Activated naive CD4-positive, alpha-beta T cell treated with anti-CD3 and anti-CD28 coated beads, Interleukin-2, amount 50 U/mL, for 72 hours (primary cell): ENCODE measurements around the gene SREK1. TPM values are rescaled to one million over a fixed set of nuclear protein-coding genes. Genes with fewer than 3 reads are reported as not detected.
"Not testable (repeated sequence)": the region's sequence is repeated elsewhere in the genome, so short reads cannot be mapped to it uniquely, and the experiment has no call there.

Source experiments
- ATAC-seq, 2 donors: fragments of 150-1000 bp; cut with Tn5 transposase; 2 replicates each; pipeline ENCODE4 v1.10.0; 2021; ENCODE audit warnings: mild to moderate bottlenecking in 2 of 2, moderate library complexity in 2 of 2
- DNase-seq, 2 donors: peaks; one replicate each; pipeline ENCODE4 v3.0.0; 2021 to 2022; ENCODE audit warnings: low spot score in 2 of 2
- H3K27ac Mint-ChIP-seq, 2 donors: one replicate each; pipeline ENCODE4 v1.8.0; 2022; ENCODE audit warnings: mild to moderate bottlenecking in 2 of 2, mixed read lengths in 2 of 2
- H3K36me3 Mint-ChIP-seq, 2 donors: one replicate each; pipeline ENCODE4 v1.8.0; 2022; ENCODE audit warnings: mixed read lengths in 2 of 2
- H3K9me3 Mint-ChIP-seq, 2 donors: one replicate each; pipeline ENCODE4 v1.8.0; 2022; ENCODE audit warnings: mixed read lengths in 2 of 2
- total RNA-seq, 2 donors: library from RNA; stranded (reverse); gene quantifications; one replicate each; pipeline ENCODE4 v1.2.3, GENCODE V29; 2022

SREK1 gene
- total RNA-seq, 2 donors from 2014 or later: 76.2 to 80.3 TPM

DNA sequence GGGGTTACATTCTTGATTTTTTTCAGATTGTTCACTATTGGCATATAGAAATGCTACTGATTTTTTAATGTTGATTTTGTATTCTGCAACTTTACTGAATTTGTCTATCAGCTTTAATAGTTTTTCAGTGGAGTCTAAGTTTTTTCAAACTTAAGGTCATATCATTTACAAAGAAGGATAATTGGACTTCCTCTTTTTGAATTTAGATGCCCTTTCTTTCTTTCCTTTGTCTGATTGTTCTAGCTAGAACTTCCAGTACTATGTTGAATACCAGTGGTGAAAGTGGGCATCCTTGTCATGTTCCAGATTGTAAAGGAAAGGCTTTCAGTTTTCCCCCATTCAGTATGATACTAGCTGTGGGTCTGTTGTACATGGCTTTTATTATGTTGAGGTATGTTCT is 49.3 kb downstream of the SREK1 start:
- H3K9me3 Mint-ChIP-seq: no peaks in the 10 kb centered on the region
- DNase-seq: no peak
- H3K36me3 Mint-ChIP-seq: peaks cover 0 to 5% of the 10 kb centered on the region in 2 donors
- ATAC-seq: no peak
- no peak overlapping the region for H3K27ac Mint-ChIP-seq

DNA sequence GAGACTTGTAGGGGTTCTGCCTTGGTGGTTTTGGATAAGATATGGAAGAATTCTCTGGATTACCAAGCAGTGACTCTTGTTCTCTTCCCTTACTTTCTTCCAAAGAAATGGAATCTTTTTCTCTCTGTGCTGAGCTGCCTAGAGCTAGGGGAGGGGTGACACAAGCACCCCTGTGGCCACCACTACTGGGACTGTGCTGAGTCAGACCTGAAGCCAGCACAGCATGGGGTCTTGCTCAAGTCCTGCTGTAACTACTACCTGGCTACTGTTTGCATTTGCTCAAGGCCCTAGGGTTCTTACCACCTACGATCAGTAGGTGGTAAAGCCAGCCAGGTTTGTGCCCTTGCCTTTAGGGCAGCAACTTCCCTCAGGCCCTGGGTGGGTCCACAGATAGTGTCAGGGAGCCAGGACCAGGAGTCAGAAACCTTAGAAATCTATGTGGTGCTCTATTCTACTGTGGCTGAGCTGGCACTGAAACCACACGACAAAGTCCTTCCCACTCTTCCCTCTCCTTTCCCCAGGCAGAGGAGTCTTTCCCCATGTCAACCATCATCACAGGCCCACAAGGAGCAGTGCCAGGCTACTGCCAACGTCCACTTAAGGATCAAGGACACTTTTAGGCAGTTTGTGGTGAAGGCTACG is 53.8 kb downstream of the SREK1 start:
- DNase-seq (no peak), ATAC-seq (no peak)
- Mint-ChIP-seq H3K36me3 (peaks cover 0 to 7% of the 10 kb centered on the region in 2 donors), H3K9me3 (peaks cover 0 to 5% of the 10 kb centered on the region in 2 donors), H3K27ac (no peak overlapping the region)

DNA sequence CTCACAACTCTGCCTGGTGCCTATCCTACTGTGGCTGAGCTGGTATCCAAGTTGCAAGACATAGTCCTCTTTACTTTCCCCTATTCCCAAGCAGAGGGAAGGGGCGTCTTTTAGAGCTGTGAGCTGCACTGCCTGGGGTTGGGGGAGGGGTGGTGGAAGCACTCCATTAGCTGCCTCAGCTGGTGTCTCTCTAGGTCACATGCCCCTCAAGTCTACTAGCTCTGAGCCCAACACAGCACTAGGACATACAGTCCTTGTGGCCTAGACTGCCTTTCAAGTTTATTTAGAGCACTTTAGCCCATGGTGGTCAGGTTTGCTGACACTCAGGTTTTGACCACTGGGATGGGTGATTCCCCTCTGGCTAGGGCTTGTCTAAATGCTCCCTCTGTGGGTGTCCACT is 54.7 kb downstream of the SREK1 start:
- Mint-ChIP-seq H3K9me3 (peaks cover 0 to 5% of the 10 kb centered on the region in 2 donors), H3K27ac (no peak overlapping the region), H3K36me3 (peaks cover 0 to 7% of the 10 kb centered on the region in 2 donors)
- DNase-seq: no peak
- no peak for ATAC-seq

DNA sequence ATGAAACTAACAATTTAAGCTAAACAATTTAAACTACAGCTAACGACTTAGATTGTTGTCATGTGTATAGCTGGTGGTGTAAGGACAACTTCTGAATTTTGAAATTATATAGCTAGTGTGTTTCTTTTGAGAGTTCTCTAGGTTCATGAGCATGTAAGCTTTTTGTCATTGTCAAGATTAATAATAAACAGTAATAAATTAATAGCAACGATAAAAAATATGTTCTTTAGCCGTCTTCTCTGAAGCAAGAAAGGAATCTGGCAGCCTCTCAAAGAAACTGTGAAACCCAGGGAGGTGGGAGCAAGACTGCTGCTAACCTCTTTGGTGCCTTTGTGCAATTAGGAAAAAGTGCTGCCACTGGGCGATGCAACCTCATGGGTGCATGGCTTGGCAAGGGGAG is 59.4 kb downstream of the SREK1 start:
- Mint-ChIP-seq H3K9me3 (peaks cover 0 to 5% of the 10 kb centered on the region in 2 donors), H3K27ac (no peak overlapping the region), H3K36me3 (peaks cover 4 to 7% of the 10 kb centered on the region in 2 donors)
- no peak for DNase-seq
- no peak for ATAC-seq

DNA sequence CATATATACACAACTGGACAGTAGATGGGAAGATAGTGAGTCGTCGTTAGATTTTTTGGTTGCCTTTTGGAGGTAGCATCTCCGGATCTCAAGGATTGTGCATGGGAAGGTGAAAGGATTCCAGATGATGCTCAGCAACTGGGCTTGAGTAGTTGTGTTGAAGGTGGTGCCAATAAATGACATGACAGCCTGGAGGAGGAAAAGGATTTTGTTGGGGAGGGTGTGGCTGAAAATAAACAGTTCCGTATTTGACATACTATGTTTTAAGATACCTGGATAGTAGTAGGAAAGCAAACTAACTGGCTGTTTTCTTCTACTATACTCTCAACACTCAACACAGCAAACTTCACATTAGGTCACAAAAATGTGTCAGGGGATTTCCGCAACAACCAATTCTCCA is 62.4 kb downstream of the SREK1 start:
- Mint-ChIP-seq H3K9me3 (peaks cover 0 to 5% of the 10 kb centered on the region in 2 donors), H3K36me3 (peaks cover 4 to 7% of the 10 kb centered on the region in 2 donors), H3K27ac (no peak overlapping the region)
- DNase-seq: no peak
- ATAC-seq: no peak

DNA sequence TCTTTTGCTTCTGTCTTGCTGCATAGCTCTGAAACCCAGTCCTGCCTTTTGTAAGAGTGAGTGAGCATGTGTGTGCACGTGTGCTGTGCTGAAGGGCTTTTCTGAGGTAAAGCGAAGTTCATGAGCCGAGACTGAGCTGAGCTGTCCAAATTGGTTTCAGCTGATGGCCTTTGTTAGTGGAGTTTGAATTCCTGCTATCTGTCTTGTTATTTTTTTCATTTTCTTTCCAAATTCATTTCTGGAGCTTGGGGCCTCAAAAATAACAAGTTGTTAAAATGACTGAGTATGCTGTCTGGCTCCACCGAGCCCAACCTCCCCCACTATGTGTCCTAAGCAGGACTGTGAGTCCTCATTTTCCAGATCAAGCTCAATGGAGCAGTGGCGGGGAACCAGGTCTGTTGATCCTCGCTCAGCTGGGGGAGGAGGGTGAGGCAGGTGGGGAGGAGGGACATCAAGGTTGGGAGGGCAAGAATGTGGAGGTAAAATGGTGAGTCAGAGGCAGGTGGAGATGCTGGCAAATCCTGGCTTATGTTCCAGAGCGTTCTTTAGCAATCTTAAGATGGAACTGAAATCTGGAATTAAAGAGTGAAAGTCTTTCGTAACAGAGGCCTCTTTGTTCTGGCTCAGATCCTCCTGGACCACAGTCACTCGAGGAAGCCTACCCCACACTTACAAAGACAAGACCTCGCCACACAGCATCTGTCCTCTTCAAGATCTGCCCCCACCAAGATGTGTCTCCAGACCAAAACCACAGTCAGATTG is 63.9 kb downstream of the SREK1 start:
- Mint-ChIP-seq H3K9me3 (no peaks in the 10 kb centered on the region), H3K36me3 (peaks cover 0 to 4% of the 10 kb centered on the region in 2 donors), H3K27ac (no peak overlapping the region)
- no peak for ATAC-seq
- no peak for DNase-seq

DNA sequence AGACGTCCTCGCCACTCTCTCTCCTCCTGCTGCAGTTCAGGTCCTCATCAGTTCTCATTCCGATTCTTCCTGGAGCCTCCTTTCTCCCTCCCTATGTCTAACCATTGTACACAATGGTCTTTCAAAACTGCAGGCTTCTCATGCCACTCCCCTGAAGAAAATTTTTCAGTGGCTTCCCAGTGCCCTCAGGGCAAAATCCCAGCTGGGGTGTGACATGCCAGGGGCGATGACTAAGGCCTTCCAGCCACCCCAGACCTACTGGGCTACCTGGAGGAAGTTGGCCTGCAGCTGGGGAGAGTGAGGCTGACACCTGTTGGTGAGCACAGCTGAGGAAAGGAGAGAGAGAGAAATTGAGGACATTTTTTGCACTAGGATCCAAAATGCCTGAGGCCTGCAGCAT is 65.2 kb downstream of the SREK1 start:
- H3K36me3 Mint-ChIP-seq: peaks cover 0 to 4% of the 10 kb centered on the region in 2 donors
- H3K9me3 Mint-ChIP-seq: no peaks in the 10 kb centered on the region
- no peak for DNase-seq
- H3K27ac Mint-ChIP-seq: peak overlapping the region in 1 of 2 donors; percentile 58
- peak; percentile 46 to 71 for ATAC-seq

DNA sequence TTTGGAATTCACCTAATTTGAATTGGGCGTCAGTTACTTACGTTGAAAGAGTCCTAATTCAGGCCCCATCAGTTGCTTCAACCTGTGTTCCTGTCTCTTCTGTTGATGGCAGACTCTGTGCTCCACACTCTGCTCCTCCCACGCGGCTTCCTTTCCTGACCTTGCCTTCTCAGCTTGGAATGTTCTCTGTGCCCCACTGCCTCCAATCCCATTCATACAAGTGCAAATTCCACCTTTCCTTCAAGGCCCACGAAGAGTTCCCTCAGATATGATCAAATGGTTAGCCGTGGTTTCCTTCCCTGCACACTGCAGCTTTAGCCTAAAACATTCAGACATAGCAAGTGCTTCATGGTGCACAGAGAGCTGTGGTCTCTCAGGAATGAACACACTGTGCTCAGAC is 65.7 kb downstream of the SREK1 start:
- no peaks in the 10 kb centered on the region for H3K9me3 Mint-ChIP-seq
- ATAC-seq (no peak), DNase-seq (no peak)
- H3K36me3 Mint-ChIP-seq: peaks cover 0 to 4% of the 10 kb centered on the region in 2 donors
- no peak overlapping the region for H3K27ac Mint-ChIP-seq

DNA sequence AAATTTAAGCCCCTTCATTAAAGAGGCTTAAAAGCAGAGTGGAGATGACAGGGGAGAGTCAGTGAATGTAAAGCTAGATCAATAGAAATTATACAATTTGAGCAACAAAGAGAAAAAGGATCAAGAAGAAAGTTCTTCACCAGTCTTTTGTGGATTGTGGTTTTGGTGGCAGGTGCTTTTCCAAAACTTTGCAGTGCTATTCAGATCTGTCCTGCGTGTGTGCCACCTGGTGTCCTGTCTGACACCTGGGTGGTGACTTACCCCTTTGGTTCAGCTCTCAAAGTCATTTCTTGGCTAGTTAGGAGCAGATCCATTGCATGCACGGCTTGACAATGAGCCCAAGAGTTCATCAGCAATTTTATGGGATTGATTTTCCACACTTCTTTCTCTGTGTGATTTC is 69.4 kb downstream of the SREK1 start:
- H3K36me3 Mint-ChIP-seq: no peaks in the 10 kb centered on the region
- H3K9me3 Mint-ChIP-seq: no peaks in the 10 kb centered on the region
- peak in 1 of 2 donors; percentile 46 for ATAC-seq
- no peak overlapping the region for H3K27ac Mint-ChIP-seq
- DNase-seq: no peak

DNA sequence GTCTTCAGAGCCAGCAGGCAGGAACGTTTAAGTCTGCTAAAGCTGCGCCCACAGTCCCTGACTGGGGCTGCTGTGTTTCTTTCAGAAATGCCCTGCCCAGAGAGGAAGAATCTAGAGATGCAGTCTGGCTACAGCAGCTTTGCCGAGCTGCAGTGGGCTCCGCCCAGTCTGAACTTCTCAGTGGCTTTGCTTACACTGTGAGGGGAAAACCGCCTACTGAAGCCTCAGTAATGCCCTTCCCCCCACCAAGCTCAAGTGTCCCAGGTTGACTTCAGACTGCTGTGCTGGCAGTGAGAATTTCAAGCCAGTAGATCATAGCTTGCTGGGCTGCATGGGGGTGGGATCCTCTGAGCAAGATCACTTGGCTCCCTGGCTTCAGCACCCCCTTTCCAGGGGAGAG is 78.4 kb downstream of the SREK1 start:
- H3K36me3 Mint-ChIP-seq: peaks cover 0 to 7% of the 10 kb centered on the region in 2 donors
- ATAC-seq (no peak), DNase-seq (no peak)
- H3K27ac Mint-ChIP-seq: no peak overlapping the region
- H3K9me3 Mint-ChIP-seq: peaks cover 0 to 3% of the 10 kb centered on the region in 2 donors

DNA sequence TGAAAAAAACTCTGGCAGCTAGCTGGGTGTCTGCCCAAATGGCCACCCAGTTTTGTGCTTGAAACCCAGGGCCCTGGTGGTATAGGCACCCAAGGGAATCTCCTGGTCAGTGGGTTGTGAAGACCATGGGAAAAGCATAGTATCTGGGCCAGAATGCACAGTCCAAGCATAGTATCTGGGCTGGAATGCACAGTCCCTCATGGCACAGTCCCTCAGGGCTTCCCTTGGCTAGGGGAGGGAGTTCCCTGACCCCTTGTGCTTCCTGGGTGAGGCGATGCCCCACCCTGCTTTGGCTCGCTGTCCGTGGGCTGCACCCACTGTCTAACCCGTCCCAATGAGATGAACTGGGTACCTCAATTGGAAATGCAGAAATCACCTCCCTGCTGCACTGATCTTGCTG is 78.8 kb downstream of the SREK1 start:
- not testable (repeated sequence) for H3K36me3 Mint-ChIP-seq, DNase-seq, H3K27ac Mint-ChIP-seq, ATAC-seq, H3K9me3 Mint-ChIP-seq

DNA sequence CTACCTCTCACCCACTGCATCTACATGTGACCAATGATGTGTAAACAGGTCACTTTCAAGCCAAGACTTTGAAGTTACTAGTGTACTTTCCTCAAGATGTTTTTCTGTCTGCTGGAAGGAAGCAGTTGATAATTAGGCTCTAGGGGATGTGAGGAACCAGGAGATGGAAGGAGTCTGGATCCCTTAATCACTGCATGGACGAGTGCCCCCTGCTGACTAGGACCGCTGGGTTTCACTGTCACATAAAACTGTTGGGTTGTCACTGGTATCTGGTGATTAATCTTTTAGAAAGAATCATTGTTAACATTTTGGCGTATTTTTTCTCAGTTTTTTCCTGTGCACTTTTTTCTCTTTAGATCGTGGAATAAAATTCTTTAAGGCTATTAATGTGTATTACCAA is 79.5 kb downstream of the SREK1 start:
- ATAC-seq (no peak), DNase-seq (no peak)
- Mint-ChIP-seq H3K36me3 (peaks cover 0 to 7% of the 10 kb centered on the region in 2 donors), H3K9me3 (peaks cover 0 to 3% of the 10 kb centered on the region in 2 donors), H3K27ac (no peak overlapping the region)

DNA sequence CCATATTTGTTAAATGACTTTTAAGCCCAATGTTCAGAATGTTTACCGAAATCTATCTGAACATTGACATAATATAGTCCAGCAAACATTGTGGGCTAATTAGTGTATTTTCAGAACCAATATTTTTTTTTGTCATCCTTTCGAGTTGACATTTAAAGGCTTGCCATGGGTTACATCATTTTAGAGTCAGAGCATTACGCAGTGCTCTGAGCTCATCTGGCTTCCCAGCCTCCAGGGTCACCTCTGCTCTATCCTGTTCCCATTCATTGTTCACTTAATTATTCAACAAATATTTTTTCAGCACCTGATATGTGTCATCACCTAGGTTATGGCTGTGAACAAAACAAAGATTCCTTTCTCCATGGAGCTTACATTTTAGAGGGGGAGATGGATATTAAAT is 80.2 kb downstream of the SREK1 start:
- ATAC-seq (no peak), DNase-seq (no peak)
- peaks cover 0 to 3% of the 10 kb centered on the region in 2 donors for H3K9me3 Mint-ChIP-seq
- peaks cover 0 to 7% of the 10 kb centered on the region in 2 donors for H3K36me3 Mint-ChIP-seq
- H3K27ac Mint-ChIP-seq: no peak overlapping the region

DNA sequence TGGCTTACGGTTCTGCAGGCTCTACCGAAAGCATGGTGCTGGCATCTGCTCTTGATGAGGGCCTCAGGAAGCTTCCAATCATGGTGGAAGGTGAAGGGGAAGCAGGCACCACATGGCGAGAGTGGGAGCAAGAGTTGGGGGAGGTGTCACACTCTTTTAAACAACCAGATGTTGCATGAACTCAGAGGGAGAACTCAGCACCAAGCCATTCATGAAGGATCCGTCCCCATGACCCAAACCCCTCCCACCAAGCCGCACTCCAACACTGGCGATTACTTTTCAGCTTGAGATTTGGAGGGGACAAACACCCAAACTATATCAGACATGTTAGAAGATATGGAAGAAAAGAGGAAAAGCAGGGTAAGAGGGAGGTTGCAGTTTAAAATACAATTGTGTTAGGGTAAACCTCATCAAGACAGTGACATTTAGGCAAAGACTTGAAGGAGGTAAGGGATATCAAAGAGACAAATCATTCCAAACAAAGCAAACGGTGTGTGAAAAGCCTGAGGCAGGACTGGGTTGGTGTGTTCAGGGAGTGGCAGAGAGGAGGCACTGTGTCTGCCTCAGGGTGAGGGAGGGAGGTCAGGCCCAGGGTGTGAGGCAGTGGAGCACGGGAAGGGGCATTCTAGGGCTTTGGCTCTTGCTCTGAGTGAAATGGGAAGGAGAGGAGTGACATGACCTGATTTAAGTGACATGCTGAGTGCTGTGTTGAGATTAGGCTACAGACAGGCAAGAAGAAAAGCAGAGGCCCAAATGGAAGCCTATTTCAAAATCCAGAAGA is 80.9 kb downstream of the SREK1 start:
- Mint-ChIP-seq H3K27ac (no peak overlapping the region), H3K36me3 (peaks cover 0 to 7% of the 10 kb centered on the region in 2 donors), H3K9me3 (peaks cover 0 to 3% of the 10 kb centered on the region in 2 donors)
- ATAC-seq: no peak
- DNase-seq: no peak

DNA sequence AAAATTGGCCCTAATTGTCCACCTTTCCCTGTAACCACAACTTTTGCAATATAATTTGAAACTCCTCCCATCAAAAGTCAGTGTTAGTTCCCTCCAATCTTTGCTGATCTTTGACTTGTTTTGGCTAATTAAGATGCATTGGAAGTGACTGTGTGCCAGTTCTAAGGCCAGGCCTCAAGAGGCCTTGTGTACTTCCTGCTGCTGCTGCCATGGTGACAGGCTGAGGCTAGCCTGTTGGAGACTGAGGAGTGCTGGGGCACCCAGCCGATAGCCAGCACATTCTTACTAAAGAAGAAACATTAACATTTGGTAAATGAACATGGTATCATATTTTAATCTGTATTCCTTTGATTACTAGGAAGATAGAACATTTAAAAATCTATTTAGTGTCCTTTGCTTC is 86.5 kb downstream of the SREK1 start:
- H3K36me3 Mint-ChIP-seq: peaks cover 0 to 7% of the 10 kb centered on the region in 2 donors
- H3K9me3 Mint-ChIP-seq: peaks cover 0 to 3% of the 10 kb centered on the region in 2 donors
- H3K27ac Mint-ChIP-seq: no peak overlapping the region
- DNase-seq (no peak), ATAC-seq (no peak)

DNA sequence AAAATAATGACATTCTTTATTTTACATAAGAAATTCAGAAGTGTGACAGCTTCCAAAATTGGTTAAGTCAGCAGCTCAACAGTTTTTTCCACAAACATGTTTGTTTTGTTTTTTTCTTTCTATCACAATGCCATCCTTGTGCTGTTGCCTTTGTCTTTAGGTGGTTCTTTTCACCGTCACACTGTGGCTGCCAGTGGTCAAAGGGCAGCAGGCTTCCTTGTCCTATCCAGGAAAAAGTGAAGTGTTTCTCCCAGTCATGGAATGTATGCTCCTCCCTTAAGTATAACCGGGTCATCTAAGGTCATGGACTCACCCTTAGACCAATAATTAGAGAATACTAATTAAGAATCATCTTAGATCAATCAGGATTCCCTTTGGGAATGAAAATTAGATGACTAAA is 87.4 kb downstream of the SREK1 start:
- H3K36me3 Mint-ChIP-seq: no peaks in the 10 kb centered on the region
- H3K9me3 Mint-ChIP-seq: no peaks in the 10 kb centered on the region
- no peak overlapping the region for H3K27ac Mint-ChIP-seq
- ATAC-seq (no peak), DNase-seq (no peak)

DNA sequence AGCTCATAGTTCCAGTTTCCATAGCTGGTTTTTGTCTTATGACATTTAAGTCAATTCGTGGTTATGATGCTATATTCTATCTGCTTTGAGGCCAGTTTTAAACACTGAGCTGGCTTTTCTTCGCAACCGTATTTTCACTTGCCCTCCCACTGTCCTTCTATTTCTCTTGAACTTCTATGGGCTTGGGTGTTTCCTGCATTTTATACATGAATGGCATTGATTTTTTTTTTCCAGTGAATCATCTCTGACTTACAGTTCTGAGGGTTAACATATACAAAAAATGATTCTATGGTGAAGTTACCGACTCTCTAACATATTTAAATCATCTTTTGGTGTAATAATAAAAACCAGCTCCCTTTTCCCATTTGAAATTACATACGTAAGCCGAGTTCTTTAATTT is 88.2 kb downstream of the SREK1 start:
- ATAC-seq: no peak
- no peak for DNase-seq
- H3K9me3 Mint-ChIP-seq: no peaks in the 10 kb centered on the region
- H3K36me3 Mint-ChIP-seq: no peaks in the 10 kb centered on the region
- no peak overlapping the region for H3K27ac Mint-ChIP-seq
